Thyroid gland (tissue), 4 donors: ENCODE results near the gene CLSTN1.

Experiments
- CTCF ChIP-seq, 6 experiments: fragments of 200-600 bp in 3 of 6; fragments of 450-650 bp in 3 of 6; sonication (generic) in 3 of 6; IDR thresholded peaks; one replicate each; pipeline ENCODE4 v1.5.1; 2016 to 2019; ENCODE audit warnings: antibody characterized with exemption in 6 of 6, mild to moderate bottlenecking in 2 of 6, inconsistent platforms in 1 of 6, moderate library complexity in 1 of 6
- POLR2A ChIP-seq, 2 donors: fragments of 450-650 bp; IDR thresholded peaks; one replicate each; pipeline ENCODE4 v1.6.1; 2017; ENCODE audit warnings: antibody characterized with exemption in 2 of 2, mild to moderate bottlenecking in 2 of 2, moderate library complexity in 1 of 2

DNA sequence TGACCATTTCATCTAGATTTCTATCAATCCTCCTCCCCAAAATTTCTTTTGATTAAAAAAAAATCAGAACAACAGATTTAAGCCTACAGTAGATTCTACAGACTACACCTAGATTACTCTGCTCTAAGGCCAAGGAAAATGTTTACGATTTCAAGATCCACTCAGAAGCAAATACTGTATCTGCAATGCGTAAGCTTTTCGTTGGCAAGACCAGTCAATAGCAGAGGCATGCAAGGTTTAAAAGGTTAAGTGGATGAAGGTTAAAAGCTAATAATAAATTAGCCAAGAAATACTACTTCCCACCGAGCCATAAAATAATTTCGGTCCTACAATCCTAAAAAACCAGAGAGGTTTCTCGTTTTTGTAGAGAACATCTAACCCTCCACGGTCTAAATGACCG lies 1.3 kb downstream of the CLSTN1 start:
- TF ChIP-seq CTCF (IDR thresholded peaks at IDR 0.05), result no peak
- TF ChIP-seq POLR2A (IDR thresholded peaks at IDR 0.05), result no peak
